Measurements from ENCODE around the gene SUGCT. TPM values are rescaled to one million over a fixed set of nuclear protein-coding genes. Genes with fewer than 3 reads are reported as not detected.

SUGCT gene
- total and polyA plus RNA-seq, 2 of the 13 experiments (the other 11 are each of a cell fraction or from before 2014, with no cell fraction given): 10.1 to 22.2 TPM

DNA sequence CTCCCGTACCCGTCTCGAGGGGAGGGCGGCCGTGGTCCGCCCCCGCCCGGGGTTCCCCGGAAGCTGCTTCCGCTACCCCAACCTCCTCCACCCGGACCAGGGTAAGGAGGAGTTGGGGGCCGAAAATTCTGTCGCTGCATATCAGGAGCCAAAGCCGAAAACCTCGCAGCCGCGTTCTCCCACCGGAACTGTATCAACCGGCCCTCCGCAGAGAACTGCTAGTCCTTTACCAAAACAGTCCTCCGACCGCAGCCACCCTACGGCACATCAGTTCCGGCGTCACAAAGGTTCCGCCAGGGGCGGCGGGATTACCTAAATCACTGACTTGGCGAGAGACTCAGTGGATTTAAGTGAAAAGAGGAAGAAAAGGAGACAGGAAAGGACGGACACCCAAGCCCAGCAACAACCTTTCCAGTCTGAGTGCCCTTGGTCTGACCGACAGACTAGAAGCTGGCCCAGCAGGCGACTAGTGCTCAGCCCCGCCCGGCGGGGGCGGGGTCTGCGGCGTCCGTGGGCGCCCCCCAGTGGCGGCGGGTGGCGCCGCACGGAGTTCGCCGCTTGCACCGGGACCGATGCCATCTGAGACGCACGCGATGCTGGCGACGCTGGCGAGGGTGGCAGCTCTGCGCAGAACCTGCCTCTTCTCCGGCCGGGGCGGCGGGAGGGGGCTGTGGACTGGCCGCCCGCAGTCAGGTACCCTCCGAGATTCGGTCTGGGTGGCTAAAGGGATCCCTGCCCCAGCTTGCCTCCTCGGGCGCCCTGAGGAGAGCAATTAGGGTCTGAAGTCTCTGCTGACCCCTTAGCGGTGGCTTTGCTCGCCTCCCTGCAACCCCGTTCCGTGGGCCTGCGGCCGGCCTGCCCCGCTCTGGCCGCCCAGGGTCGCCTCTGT lies at the start of gene SUGCT, which contains the start of gene MPLKIP (continued):
- peak; percentile 34 for TF ChIP-seq PHF5A (CRISPR knock-in tag; IDR thresholded peaks at IDR 0.05; ENCODE audit: low read depth, unreplicated experiment)
- no peak for TF ChIP-seq SOX6 (IDR thresholded peaks at IDR 0.05)
- TF ChIP-seq SOX6 (CRISPR knock-in tag; IDR thresholded peaks at IDR 0.05): peak; percentile 54
- 0 out of 2 replicates have a peak, but pooled peaks have one; percentile 57 for TF ChIP-seq ZNF672 (CRISPR knock-in tag; IDR thresholded peaks at IDR 0.05)
- TF ChIP-seq STAT5B (CRISPR knock-in tag; IDR thresholded peaks at IDR 0.05): peak; percentile 19; the same call in 1 of the 2 replicates
- TF ChIP-seq HDAC1 (CRISPR knock-in tag; IDR thresholded peaks at IDR 0.05): peak; percentile 90
- TF ChIP-seq PHF20 (CRISPR knock-in tag; IDR thresholded peaks at IDR 0.05): peak; percentile 87
- TF ChIP-seq ZFP37 (CRISPR knock-in tag; IDR thresholded peaks at IDR 0.05; ENCODE audit: borderline replicate concordance): no peak
- TF ChIP-seq ZBTB21 (CRISPR knock-in tag; IDR thresholded peaks at IDR 0.05): no peak
- TF ChIP-seq, protein P1, sequence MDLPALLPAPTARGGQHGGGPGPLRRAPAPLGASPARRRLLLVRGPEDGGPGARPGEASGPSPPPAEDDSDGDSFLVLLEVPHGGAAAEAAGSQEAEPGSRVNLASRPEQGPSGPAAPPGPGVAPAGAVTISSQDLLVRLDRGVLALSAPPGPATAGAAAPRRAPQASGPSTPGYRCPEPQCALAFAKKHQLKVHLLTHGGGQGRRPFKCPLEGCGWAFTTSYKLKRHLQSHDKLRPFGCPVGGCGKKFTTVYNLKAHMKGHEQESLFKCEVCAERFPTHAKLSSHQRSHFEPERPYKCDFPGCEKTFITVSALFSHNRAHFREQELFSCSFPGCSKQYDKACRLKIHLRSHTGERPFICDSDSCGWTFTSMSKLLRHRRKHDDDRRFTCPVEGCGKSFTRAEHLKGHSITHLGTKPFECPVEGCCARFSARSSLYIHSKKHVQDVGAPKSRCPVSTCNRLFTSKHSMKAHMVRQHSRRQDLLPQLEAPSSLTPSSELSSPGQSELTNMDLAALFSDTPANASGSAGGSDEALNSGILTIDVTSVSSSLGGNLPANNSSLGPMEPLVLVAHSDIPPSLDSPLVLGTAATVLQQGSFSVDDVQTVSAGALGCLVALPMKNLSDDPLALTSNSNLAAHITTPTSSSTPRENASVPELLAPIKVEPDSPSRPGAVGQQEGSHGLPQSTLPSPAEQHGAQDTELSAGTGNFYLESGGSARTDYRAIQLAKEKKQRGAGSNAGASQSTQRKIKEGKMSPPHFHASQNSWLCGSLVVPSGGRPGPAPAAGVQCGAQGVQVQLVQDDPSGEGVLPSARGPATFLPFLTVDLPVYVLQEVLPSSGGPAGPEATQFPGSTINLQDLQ (CRISPR knock-in tag; IDR thresholded peaks at IDR 0.05): peak; percentile 94
- TF ChIP-seq NFKBIZ (CRISPR knock-in tag; IDR thresholded peaks at IDR 0.05): peak; percentile 44; the same call in 1 of the 2 replicates
- TF ChIP-seq ZNF564 (CRISPR knock-in tag; IDR thresholded peaks at IDR 0.05): no peak
- TF ChIP-seq NR1H2 (CRISPR knock-in tag; IDR thresholded peaks at IDR 0.05; ENCODE audit: borderline replicate concordance, low read depth): peak; percentile 35; the same call in 1 of the 2 replicates
- TF ChIP-seq, protein P2, sequence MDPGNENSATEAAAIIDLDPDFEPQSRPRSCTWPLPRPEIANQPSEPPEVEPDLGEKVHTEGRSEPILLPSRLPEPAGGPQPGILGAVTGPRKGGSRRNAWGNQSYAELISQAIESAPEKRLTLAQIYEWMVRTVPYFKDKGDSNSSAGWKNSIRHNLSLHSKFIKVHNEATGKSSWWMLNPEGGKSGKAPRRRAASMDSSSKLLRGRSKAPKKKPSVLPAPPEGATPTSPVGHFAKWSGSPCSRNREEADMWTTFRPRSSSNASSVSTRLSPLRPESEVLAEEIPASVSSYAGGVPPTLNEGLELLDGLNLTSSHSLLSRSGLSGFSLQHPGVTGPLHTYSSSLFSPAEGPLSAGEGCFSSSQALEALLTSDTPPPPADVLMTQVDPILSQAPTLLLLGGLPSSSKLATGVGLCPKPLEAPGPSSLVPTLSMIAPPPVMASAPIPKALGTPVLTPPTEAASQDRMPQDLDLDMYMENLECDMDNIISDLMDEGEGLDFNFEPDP (CRISPR knock-in tag; conservative IDR thresholded peaks at IDR 0.05): 0 out of 2 replicates have a peak, but pooled peaks have one; percentile 82
- no peak for TF ChIP-seq RBAK (CRISPR knock-in tag; IDR thresholded peaks at IDR 0.05)
- peak; percentile 94 for TF ChIP-seq SRSF1 (optimal IDR thresholded peaks at IDR 0.05; ENCODE audit: low read depth, low read length)
- no peak for TF ChIP-seq ZNF562 (CRISPR knock-in tag; IDR thresholded peaks at IDR 0.05; ENCODE audit: borderline replicate concordance)
- peak; percentile 59 for TF ChIP-seq HNRNPLL (IDR thresholded peaks at IDR 0.05; ENCODE audit: low read depth, low read length, poor library complexity, severe bottlenecking)
- no peak for TF ChIP-seq ZNF629 (CRISPR knock-in tag; conservative IDR thresholded peaks at IDR 0.05)
- TF ChIP-seq ATF7-NPFF (CRISPR knock-in tag; IDR thresholded peaks at IDR 0.05; ENCODE audit: low read depth): peak; percentile 54
- TF ChIP-seq, protein P3, sequence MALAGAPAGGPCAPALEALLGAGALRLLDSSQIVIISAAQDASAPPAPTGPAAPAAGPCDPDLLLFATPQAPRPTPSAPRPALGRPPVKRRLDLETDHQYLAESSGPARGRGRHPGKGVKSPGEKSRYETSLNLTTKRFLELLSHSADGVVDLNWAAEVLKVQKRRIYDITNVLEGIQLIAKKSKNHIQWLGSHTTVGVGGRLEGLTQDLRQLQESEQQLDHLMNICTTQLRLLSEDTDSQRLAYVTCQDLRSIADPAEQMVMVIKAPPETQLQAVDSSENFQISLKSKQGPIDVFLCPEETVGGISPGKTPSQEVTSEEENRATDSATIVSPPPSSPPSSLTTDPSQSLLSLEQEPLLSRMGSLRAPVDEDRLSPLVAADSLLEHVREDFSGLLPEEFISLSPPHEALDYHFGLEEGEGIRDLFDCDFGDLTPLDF (CRISPR knock-in tag; IDR thresholded peaks at IDR 0.05): 0 out of 2 replicates have a peak, but pooled peaks have one; percentile 24
- no peak for TF ChIP-seq ZFP90 (CRISPR knock-in tag; IDR thresholded peaks at IDR 0.05; ENCODE audit: borderline replicate concordance)
- TF ChIP-seq KDM5B (CRISPR knock-in tag; IDR thresholded peaks at IDR 0.05; ENCODE audit: borderline replicate concordance): peak; percentile 96
- peak; percentile 37; the same call in 1 of the 2 replicates for TF ChIP-seq JDP2 (CRISPR knock-in tag; IDR thresholded peaks at IDR 0.05; ENCODE audit: borderline replicate concordance)
- TF ChIP-seq SOX5 (CRISPR knock-in tag; IDR thresholded peaks at IDR 0.05; ENCODE audit: borderline replicate concordance): 0 out of 2 replicates have a peak, but pooled peaks have one; percentile 35
